K562 (cell line): ENCODE data around the gene SH3RF1. TPM values are rescaled to one million over a fixed set of nuclear protein-coding genes. Genes with fewer than 3 reads are reported as not detected.

Experiments
- CEBPG ChIP-seq, 3 experiments: fragments of 200-800 bp in 1 of 3; sonication (Bioruptor generic) in 1 of 3; sonication (generic) in 1 of 3; formaldehyde crosslinking in 1 of 3; IDR thresholded peaks in 2 of 3; conservative IDR thresholded peaks in 1 of 3; 2 replicates each; pipeline versions ENCODE4 v1.6.1 to v1.8.0; 2016 to 2022; ENCODE audit warnings: missing compliant biosample characterization in 2 of 3, missing genetic modification characterization in 2 of 3, mild to moderate bottlenecking in 1 of 3, missing genetic modification reagents in 1 of 3
- CTBP1 ChIP-seq: fragments of 450-650 bp; IDR thresholded peaks from 2 replicates; pipeline ENCODE4 v1.6.1; 2016; ENCODE audit warnings: borderline replicate concordance
- RBM39 ChIP-seq: fragments of 200-400 bp; formaldehyde crosslinking; optimal IDR thresholded peaks from 2 replicates; pipeline ENCODE3; 2018; ENCODE audit warnings: low read depth, low read length
- SOX6 ChIP-seq: fragments of 450-650 bp; IDR thresholded peaks from 2 replicates; pipeline ENCODE4 v1.6.1; 2014; ENCODE audit warnings: mild to moderate bottlenecking
- polyA plus RNA-seq, 8 experiments: library from polyadenylated mRNA; depleted of rRNA in 4 of 8; stranded (reverse) in 5 of 8; unstranded in 3 of 8; fragments of >200 nt; fragmentation: Nextera tagmentation in 2 of 8; fragmentation: Illumina TruSeq in 1 of 8; extraction: Ambion mirVana in 2 of 8; extraction: Trizol in 1 of 8; gene quantifications; 2 replicates each; pipeline versions ENCODE4 v1.2.1 to v1.2.3, GENCODE V29; 2011 to 2014; ENCODE audit warnings: inconsistent platforms in 1 of 8, missing spikeins in 1 of 8
- total RNA-seq, 7 experiments: library from RNA; depleted of rRNA in 6 of 7; stranded (reverse); fragments of >200 nt in 6 of 7; fragmentation: Illumina TruSeq in 2 of 7; extraction: Trizol in 2 of 7; gene quantifications; 2 replicates each; pipeline versions ENCODE4 v1.2.1 to v1.2.3, GENCODE V29; 2011 to 2021; ENCODE audit warnings: low replicate concordance in 1 of 7
- TF ChIP-seq, protein P1 (sequence below), 3 experiments: IDR thresholded peaks in 2 of 3; conservative IDR thresholded peaks in 1 of 3; 2 replicates each; pipeline ENCODE4 v1.5.1; 2011 to 2012; ENCODE audit warnings: low read length in 3 of 3, mild to moderate bottlenecking in 3 of 3, control low read depth in 2 of 3, improper control_type of control experiment in 1 of 3, inconsistent platforms in 1 of 3, low read depth in 1 of 3, mixed read lengths in 1 of 3, moderate library complexity in 1 of 3; ENCODE audit not compliant: insufficient read depth in 2 of 3
- TF ChIP-seq, protein P2 (sequence below): fragments of 250-450 bp; sonication (Bioruptor Pico); IDR thresholded peaks from 2 replicates; pipeline ENCODE4 v1.5.0; 2021

SH3RF1 gene
- total and polyA plus RNA-seq, 9 of the 15 experiments (the other 6 are each of a cell fraction or from before 2014, with no cell fraction given): 0.04 to 0.16 (median 0.11) TPM; not detected in 6

DNA sequence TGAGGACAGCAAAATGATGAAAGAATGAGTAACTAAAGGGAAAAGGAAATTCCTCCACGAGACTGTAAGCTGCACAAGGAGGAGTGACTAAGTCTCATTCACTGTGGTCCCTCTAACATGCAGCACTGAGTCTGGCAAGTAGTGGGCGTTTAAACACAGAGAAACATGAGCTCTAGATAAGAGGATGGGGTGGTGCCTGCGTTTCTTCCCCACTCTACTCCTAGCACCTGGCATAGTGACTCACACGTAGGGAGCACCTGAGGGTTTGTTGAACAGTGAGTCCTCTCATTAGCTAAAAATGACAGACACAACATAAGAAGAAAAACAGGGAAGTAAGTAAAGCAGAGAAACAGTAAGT, 154.9 kb downstream of the SH3RF1 start (continued):
- TF ChIP-seq, protein P1, sequence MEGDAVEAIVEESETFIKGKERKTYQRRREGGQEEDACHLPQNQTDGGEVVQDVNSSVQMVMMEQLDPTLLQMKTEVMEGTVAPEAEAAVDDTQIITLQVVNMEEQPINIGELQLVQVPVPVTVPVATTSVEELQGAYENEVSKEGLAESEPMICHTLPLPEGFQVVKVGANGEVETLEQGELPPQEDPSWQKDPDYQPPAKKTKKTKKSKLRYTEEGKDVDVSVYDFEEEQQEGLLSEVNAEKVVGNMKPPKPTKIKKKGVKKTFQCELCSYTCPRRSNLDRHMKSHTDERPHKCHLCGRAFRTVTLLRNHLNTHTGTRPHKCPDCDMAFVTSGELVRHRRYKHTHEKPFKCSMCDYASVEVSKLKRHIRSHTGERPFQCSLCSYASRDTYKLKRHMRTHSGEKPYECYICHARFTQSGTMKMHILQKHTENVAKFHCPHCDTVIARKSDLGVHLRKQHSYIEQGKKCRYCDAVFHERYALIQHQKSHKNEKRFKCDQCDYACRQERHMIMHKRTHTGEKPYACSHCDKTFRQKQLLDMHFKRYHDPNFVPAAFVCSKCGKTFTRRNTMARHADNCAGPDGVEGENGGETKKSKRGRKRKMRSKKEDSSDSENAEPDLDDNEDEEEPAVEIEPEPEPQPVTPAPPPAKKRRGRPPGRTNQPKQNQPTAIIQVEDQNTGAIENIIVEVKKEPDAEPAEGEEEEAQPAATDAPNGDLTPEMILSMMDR (IDR thresholded peaks at IDR 0.05 in 2 of 3, conservative IDR thresholded peaks at IDR 0.05 in 1 of 3; ENCODE audit: insufficient read depth in 2 of 3, low read depth in 1 of 3, low read length in 3 of 3): 0 out of 6 replicates have a peak, but pooled peaks of 1 of the 3 experiments have one; percentile 9
- TF ChIP-seq CEBPG (CRISPR knock-in tag; IDR thresholded peaks at IDR 0.05) (no peak), CEBPG (tag; conservative IDR thresholded peaks at IDR 0.05 in 1 of 2, IDR thresholded peaks at IDR 0.05 in 1 of 2) (peak; percentile 12 to 91; a peak in 1 of 4 replicates), CTBP1 (peak; percentile 20; the same call in 1 of the 2 replicates), SOX6 (peak; percentile 30; the same call in 1 of the 2 replicates), RBM39 (no peak)
- TF ChIP-seq, protein P2, sequence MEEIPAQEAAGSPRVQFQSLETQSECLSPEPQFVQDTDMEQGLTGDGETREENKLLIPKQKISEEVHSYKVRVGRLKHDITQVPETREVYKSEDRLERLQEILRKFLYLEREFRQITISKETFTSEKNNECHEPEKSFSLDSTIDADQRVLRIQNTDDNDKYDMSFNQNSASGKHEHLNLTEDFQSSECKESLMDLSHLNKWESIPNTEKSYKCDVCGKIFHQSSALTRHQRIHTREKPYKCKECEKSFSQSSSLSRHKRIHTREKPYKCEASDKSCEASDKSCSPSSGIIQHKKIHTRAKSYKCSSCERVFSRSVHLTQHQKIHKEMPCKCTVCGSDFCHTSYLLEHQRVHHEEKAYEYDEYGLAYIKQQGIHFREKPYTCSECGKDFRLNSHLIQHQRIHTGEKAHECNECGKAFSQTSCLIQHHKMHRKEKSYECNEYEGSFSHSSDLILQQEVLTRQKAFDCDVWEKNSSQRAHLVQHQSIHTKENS (CRISPR knock-in tag): no peak
